ES-I3 (cell line): Measurements from ENCODE around the gene MAGEA9B.
"Not testable (repeated sequence)": the region's sequence is repeated elsewhere in the genome, so short reads cannot be mapped to it uniquely, and the experiment has no call there.

Experiments used
- H3K36me3 ChIP-seq: 2 replicates; pipeline ENCODE4 v1.6.1; 2013; ENCODE audit warnings: mild to moderate bottlenecking, low read length, control low read depth, moderate library complexity; ENCODE audit not compliant: insufficient read depth
- H3K4me1 ChIP-seq: 2 replicates; pipeline ENCODE4 v1.6.1; 2013; ENCODE audit warnings: mild to moderate bottlenecking, control low read depth, low read length; ENCODE audit not compliant: insufficient read depth
- H3K9ac ChIP-seq: 2 replicates; pipeline ENCODE4 v1.6.1; 2013; ENCODE audit warnings: low read depth, mild to moderate bottlenecking, low read length, moderate library complexity
- H3K9me3 ChIP-seq: 2 replicates; pipeline ENCODE4 v1.6.1; 2013; ENCODE audit warnings: mild to moderate bottlenecking, low read length, moderate library complexity; ENCODE audit not compliant: control insufficient read depth, insufficient read depth

The MAGEA9B gene, protein sequence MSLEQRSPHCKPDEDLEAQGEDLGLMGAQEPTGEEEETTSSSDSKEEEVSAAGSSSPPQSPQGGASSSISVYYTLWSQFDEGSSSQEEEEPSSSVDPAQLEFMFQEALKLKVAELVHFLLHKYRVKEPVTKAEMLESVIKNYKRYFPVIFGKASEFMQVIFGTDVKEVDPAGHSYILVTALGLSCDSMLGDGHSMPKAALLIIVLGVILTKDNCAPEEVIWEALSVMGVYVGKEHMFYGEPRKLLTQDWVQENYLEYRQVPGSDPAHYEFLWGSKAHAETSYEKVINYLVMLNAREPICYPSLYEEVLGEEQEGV

DNA sequence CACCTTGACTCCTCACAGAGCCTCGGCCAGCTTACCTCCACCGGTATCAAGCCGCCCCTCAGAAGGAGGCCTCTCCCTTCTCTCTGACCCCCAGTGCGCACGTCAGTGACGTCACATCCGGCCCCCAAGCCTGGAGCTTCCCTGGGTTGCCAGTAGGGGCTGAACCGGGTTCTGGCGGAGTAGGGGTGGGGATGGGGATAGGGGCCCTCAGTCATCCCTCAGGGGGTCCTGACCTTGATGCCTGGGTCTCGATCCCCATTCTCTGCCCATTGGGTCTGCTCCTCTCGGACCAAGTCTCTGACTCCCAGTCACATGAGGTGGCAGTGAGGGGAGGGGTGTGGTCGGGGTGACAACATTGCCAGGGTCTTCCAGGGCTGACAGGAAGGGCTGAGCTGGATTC is at the start of gene MAGEA9B:
Gene MAGEA9B (minus strand): TSS at position 101 of the 400 bp plus-strand sequence. CDS start 4,280 bp downstream, outside the sequence.
- H3K4me1 ChIP-seq, H3K9ac ChIP-seq, H3K9me3 ChIP-seq, H3K36me3 ChIP-seq: not testable (repeated sequence)

DNA sequence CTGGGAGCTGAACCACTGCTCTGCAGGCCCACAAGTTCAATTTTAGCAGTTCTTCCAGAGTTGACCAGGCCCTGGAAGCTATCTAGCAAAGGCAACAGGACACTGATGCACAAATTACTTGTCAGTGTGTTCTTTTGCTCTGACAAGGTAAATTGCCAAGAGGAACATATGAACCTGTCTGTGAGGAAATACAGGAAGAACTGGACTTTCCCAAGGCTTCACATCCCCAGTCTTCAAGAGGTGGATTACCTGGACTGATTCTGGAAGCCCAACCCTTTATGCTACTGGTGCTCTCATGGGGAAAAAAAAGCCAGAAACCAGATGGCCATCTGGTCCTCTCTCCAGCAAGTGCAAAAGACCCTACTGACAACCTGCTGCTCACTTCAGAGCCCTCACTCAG is 46.3 kb upstream of the MAGEA9B start:
- Histone ChIP-seq H3K9ac (no peak overlapping the region), H3K4me1 (no peaks in the 10 kb centered on the region; the same call in 1 of the 2 replicates), H3K9me3 (no peaks in the 10 kb centered on the region), H3K36me3 (no peaks in the 10 kb centered on the region)

DNA sequence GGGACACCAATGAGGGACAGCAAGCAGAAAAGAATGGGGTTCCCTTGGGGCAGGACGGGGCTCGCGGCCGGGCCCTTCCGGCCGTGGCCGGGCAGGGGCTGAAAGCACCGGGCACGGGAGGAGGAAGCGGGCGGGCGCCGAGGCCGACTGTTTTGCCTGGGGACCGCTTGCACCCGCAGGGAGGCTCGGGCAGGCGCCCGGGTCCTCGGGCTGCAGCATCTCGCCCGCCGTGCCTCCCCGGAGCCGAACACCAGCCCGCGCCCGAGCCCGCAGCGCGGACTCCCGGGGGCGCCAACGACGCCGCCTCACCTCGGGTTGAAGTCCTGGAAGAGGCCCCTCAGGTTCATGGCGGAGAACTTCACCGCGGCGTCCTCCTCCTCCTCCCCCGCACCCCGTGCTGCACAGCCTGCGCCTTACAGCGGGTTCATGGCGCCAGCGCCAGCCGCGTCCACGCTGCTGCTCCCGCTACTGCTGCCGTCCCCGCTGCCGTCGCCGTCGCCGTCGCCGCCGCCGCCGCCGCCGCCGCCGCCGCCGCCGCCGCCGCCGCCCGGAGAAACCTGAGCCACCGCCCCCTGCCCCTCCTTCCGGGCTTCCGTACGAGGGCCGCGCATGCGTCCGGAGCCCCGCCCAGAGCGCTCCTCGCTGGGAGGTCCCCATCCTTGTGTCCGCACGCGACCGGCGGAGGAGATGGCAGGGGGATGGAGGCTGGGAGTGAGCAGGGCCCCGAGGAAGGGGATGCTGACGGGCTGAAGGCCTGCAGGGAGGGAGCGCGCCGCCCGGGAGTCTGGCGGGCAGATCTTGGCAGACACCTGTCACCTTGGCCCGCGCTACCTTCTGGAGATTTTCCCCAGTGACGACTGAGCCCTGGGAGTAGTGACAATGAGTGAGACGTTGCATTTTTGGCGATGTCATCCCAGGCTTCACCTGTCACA is 44.2 kb upstream of the MAGEA9B start, which contains the start of gene TMEM185A:
Gene TMEM185A (minus strand): TSS at position 559 of the 932 bp plus-strand sequence. CDS start 212 bp downstream, at position 347.
- H3K4me1 ChIP-seq, result no peaks in the 10 kb centered on the region; the same call in 1 of the 2 replicates
- peak within 1 kb of the TSS; percentile 71 for H3K9ac ChIP-seq
- no peaks in the 10 kb centered on the region for H3K9me3 ChIP-seq
- H3K36me3 ChIP-seq, result no peaks in the 10 kb centered on the region

DNA sequence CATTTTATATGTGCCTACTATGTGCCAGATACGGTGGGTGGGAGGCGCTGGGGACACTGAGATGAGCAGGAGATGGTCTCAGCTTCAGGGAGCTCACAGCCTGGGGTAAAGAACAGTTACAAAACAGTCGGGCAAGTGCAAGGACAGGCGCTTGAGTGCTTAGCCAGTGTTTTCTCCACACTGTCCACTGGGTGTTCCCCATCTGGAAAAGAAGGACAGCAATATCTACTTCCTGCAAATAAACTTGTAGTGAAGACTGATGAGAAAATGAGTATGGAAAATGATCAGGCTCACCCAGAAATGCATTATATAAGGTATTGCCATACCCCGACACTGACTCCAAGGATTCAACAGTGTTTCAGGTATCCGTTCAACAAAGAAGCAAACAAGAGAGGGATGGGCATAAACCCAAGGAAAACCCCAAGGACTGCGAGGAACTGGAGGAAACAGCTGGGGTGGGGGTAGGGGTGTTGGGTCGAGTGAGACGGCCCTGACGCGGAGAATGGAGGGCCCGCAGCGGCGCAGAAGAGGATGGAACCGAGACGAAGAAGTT is 43.5 kb upstream of the MAGEA9B start:
- Histone ChIP-seq H3K4me1 (no peaks in the 10 kb centered on the region; the same call in 1 of the 2 replicates), H3K9ac (peak overlapping the region; percentile 71), H3K36me3 (no peaks in the 10 kb centered on the region), H3K9me3 (no peaks in the 10 kb centered on the region)

DNA sequence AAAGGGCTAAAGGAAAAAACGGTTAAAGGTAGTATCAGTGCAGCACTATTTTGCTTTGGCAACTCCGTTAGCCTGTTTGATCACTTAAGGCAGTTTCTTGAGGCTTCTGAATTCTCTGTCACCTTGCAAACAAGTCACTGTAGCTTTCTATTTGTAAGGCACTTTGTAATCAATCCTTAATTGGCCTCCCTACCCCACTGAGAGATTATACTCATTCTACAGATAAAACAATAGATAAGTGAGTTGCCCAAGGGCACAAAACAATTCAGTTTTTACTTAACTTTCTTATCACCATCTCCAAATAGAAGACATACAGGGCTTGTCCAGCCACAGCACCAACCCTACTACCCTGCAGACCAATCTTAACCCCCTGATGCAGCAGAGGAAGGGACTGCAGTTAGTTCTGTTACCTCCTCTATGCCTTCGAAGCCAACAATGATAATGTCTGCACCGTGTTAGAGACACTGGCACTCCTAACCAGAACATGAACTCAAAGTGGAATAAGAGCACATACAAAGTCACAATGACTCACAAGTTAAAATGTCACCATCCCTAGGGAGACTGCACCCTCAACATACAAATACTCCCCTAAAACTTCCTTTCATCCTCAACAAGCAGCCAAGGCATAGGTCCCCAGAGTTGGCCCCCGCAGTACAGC is 42.6 kb upstream of the MAGEA9B start:
- no peaks in the 10 kb centered on the region for H3K36me3 ChIP-seq
- H3K9me3 ChIP-seq, result no peaks in the 10 kb centered on the region
- no peaks in the 10 kb centered on the region; the same call in 1 of the 2 replicates for H3K4me1 ChIP-seq
- H3K9ac ChIP-seq, result no peak overlapping the region; the same call in 1 of the 2 replicates

DNA sequence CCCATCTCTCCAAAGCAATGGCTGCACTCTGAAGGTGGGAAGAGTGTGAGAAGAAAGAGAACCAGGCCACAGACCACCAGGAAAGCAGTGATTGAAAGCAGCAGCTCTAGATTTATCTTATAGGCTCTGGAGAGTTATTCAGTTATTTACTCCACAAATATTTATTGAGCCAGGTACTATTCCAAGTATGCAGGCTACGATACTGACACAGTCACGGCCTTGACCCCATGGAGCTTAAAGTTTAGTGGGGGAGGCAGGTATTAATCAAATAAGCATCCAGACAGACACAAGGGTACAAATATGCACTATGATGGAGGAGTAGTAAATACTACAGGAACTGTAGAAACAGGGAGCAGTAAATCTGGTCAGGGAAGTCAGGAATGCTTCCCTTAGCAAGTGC is 41.5 kb upstream of the MAGEA9B start:
- H3K36me3 ChIP-seq, result no peaks in the 10 kb centered on the region
- H3K4me1 ChIP-seq, result no peaks in the 10 kb centered on the region; the same call in 1 of the 2 replicates
- no peak overlapping the region for H3K9ac ChIP-seq
- H3K9me3 ChIP-seq, result no peaks in the 10 kb centered on the region

DNA sequence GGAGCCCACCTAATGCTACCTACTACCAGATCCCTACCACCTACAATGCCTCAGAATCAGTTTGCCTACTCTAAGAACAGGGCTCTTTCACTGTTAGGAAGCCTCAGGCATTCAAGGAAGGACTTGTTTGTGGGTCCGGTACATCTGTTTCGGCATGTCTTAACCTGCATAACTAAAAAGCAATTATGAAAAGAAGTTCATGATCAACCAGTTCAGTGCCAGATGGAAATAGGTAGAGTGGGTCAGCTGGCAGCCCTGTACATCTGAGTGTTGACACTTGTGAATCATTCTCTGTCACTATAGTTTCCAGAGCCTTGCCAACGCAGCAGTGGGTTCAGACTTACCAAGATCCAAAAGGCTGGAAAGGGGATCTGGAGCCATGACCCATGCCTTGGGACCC is 41.0 kb upstream of the MAGEA9B start:
- no peaks in the 10 kb centered on the region for H3K36me3 ChIP-seq

DNA sequence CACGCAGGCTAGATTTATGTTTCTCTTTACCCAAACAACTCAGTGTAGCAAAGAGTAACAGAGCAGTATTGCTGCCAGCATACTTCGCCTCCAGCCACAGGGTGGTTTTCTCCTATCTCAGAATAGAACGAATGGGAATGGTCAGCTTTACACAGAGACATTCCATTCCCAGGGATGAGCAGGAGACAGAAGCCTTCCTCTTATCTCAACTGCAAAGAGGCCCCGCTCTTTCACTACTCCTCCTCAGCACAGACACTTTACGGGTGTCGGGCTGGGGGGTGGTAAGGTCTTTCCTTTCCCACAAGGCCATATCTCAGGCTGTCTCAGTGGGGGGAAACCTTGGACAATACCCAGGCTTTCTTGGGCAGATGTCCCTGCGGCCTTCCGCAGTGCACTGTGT is 39.6 kb upstream of the MAGEA9B start:
- H3K4me1 ChIP-seq, H3K9me3 ChIP-seq, H3K9ac ChIP-seq, H3K36me3 ChIP-seq: not testable (repeated sequence)

More for the DNA sequence above, 41.0 kb upstream of the MAGEA9B start:
- Histone ChIP-seq H3K4me1 (no peaks in the 10 kb centered on the region; the same call in 1 of the 2 replicates), H3K9me3 (no peaks in the 10 kb centered on the region), H3K9ac (no peak overlapping the region)

DNA sequence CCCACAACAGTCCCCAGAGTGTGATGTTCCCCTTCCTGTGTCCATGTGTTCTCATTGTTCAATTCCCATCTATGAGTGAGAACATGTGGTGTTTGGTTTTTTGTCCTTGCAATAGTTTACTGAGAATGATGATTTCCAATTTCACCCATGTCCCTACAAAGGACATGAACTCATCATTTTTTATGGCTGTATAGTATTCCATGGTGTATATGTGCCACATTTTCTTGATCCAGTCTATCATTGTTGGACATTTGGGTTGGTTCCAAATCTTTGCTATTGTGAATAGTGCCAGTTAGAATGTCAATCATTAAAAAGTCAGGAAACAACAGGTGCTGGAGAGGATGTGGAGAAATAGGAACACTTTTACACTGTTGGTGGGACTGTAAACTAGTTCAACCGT is 32.4 kb upstream of the MAGEA9B start:
- not testable (repeated sequence) for H3K36me3 ChIP-seq, H3K9me3 ChIP-seq, H3K9ac ChIP-seq, H3K4me1 ChIP-seq

DNA sequence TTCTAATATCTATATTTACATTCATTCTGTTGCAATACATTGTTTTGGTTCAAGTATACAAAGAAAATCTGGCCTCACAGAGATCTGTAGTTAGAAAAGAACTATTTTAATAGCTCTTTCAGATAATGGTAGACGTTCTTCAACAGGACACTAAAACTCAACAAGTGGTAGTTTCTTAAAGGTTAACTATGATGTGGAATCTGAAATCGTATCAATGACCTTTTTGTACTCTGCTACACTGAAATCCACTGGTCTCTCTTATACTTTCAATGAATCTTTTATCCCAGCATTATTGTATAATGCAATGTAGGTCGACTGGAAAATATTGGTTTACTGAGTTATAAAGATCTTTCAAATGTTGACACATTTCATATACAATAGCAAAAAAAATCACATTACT is 31.6 kb upstream of the MAGEA9B start:
- Histone ChIP-seq H3K9ac (no peak overlapping the region), H3K36me3 (no peaks in the 10 kb centered on the region), H3K4me1 (no peaks in the 10 kb centered on the region), H3K9me3 (no peaks in the 10 kb centered on the region)

DNA sequence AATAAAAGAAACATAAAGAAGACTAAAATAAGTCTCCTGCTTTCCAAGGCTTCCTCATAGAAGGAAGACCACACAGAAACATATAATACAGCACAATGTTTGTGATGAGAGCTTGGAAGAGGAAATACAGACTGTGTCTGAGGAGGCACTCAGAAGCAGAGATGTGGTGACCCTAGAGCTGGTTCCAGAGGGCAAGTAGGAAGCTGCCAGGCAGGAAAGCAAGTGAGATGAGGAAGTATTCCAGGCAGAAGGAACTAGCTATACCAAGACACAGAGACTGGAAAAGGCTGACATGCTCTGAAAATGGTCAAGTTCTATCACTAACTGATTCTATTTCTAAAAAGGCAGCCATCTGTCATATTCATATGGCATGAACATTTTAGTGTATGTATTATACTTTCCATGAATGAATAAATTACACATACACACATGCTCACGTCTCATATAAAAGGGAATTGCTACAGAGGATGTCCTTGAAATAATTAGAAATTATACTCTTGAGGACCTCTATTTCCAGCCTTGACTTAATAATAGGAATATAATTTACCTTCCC is 24.4 kb upstream of the MAGEA9B start:
- no peaks in the 10 kb centered on the region; the same call in 1 of the 2 replicates for H3K36me3 ChIP-seq
- no peak overlapping the region for H3K9ac ChIP-seq
- no peaks in the 10 kb centered on the region for H3K9me3 ChIP-seq
- peaks cover 4% of the 10 kb centered on the region; the same call in 1 of the 2 replicates for H3K4me1 ChIP-seq

DNA sequence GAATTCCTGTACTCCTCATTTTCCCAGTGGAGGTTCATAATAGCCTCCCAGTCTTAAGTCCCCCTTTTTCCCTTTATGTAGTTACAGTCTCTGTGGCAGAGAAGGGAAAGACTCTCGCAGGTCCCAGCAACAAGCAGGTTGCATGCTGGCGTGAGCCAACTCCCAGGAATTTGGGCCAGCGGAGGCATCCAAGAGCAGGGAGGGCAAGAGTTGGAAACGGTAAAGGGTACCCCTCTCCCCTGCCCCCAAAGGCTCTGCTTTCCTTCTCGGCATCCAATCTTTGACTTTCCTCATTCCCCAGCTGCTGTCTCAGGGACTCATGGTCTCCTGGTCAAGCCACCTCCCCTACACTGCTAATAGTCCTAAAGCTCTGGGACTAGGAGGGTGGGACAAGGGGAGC is 23.3 kb upstream of the MAGEA9B start:
- H3K9me3 ChIP-seq, result no peaks in the 10 kb centered on the region
- no peak overlapping the region for H3K9ac ChIP-seq
- peaks cover 9% of the 10 kb centered on the region; the same call in 1 of the 2 replicates for H3K4me1 ChIP-seq
- H3K36me3 ChIP-seq, result peaks cover 3% of the 10 kb centered on the region; the same call in 1 of the 2 replicates

DNA sequence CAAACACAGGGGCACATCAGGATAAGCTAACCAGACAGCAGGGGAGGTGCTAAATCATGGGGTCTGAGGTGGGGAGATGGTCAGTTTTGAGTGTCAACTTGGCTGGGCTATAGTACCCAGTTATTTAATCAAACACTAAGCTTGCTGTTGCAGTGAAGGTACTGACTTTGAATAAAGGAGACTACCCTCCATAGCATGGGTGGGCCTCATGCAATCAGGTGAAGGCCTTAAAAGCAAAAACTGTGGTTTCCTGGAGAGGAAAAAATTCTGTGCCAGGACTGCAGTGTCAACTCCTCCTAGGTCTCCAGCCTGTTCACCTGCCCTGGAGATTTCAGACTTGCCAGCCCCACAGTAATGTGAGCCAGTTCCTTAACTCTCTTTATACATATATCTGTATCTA is 20.4 kb upstream of the MAGEA9B start:
- Histone ChIP-seq H3K36me3 (peaks cover 6% of the 10 kb centered on the region; the same call in 1 of the 2 replicates), H3K9me3 (no peaks in the 10 kb centered on the region), H3K4me1 (peaks cover 9% of the 10 kb centered on the region; the same call in 1 of the 2 replicates), H3K9ac (no peak overlapping the region)
